Natural killer cell treated with Interleukin-12 subunit alpha and Interleukin-12 subunit beta and Interleukin-15 and Interleukin-18, amount 100 ng/mL, for 72 hours (primary cell): ENCODE data around the gene L2HGDH. TPM values are rescaled to one million over a fixed set of nuclear protein-coding genes. Genes with fewer than 3 reads are reported as not detected.

ENCODE experiments used
- ATAC-seq, 2 donors: fragments of 150-1000 bp; cut with Tn5 transposase in 1 of 2; sonication (Bioruptor Pico), chemical (Tn5 transposase) in 1 of 2; 2 replicates each; pipeline ENCODE4 v1.10.0; 2021
- DNase-seq: peaks from one replicate; pipeline ENCODE4 v3.0.0; 2022; ENCODE audit warnings: low spot score
- H3K27ac Mint-ChIP-seq, 2 donors: 1 replicate in 1 of 2; 2 replicates in 1 of 2; pipeline ENCODE4 v1.8.0; 2022; ENCODE audit warnings: mixed read lengths in 2 of 2, mild to moderate bottlenecking in 1 of 2, moderate library complexity in 1 of 2
- H3K27me3 Mint-ChIP-seq, 2 donors: 1 replicate in 1 of 2; 2 replicates in 1 of 2; pipeline ENCODE4 v1.8.0; 2022; ENCODE audit warnings: mixed read lengths in 2 of 2
- H3K36me3 Mint-ChIP-seq: one replicate; pipeline ENCODE4 v1.8.0; 2022; ENCODE audit warnings: mixed read lengths
- H3K4me1 Mint-ChIP-seq, 2 donors: 1 replicate in 1 of 2; 2 replicates in 1 of 2; pipeline ENCODE4 v1.8.0; 2022; ENCODE audit warnings: low read depth in 2 of 2, mixed read lengths in 2 of 2, mild to moderate bottlenecking in 1 of 2
- H3K4me3 Mint-ChIP-seq: one replicate; pipeline ENCODE4 v1.8.0; 2022; ENCODE audit warnings: mixed read lengths
- H3K9me3 Mint-ChIP-seq: 2 replicates; pipeline ENCODE4 v1.8.0; 2022; ENCODE audit warnings: mixed read lengths
- total RNA-seq, 2 donors: library from RNA; stranded (reverse); gene quantifications; one replicate each; pipeline ENCODE4 v1.2.3, GENCODE V29; 2022

L2HGDH gene
- total RNA-seq, 2 donors from 2014 or later: 14.2 to 15.4 TPM

DNA sequence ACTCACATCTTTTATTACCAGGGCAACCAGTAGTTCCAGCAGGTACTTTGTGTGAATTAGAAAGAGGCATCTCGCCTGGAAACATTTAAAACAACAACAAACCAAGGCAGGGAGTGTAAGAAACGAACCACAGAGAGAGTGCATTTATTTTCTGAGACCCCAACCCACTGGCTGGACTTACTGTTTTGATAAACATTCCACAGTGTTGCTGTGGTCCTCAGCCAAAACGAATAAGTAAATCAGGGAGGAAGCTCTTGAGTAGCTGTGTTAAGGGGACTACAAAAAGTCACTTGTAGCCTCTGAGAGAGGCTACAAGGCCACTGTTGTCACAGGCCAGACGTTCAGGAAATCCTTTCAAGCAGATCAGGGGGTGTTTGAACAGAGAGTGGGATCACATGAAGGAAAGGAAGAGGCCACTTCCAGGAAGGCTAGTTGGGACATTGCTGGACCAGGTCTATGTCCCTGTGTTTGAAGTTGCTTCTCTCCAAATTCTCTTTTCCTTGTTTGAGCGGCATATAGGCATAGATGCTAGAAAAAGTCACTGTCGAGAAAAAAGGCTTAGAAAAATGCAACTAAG, 33.9 kb upstream of the L2HGDH start:
- DNase-seq: no peak
- ATAC-seq: no peak
- Mint-ChIP-seq H3K27me3 (no peaks in the 10 kb centered on the region), H3K9me3 (no peaks in the 10 kb centered on the region), H3K36me3 (no peaks in the 10 kb centered on the region), H3K27ac (peak overlapping the region in 1 of 2 donors; percentile 5), H3K4me1 (peaks cover 44 to 47% of the 10 kb centered on the region in 2 donors), H3K4me3 (no peak overlapping the region)

DNA sequence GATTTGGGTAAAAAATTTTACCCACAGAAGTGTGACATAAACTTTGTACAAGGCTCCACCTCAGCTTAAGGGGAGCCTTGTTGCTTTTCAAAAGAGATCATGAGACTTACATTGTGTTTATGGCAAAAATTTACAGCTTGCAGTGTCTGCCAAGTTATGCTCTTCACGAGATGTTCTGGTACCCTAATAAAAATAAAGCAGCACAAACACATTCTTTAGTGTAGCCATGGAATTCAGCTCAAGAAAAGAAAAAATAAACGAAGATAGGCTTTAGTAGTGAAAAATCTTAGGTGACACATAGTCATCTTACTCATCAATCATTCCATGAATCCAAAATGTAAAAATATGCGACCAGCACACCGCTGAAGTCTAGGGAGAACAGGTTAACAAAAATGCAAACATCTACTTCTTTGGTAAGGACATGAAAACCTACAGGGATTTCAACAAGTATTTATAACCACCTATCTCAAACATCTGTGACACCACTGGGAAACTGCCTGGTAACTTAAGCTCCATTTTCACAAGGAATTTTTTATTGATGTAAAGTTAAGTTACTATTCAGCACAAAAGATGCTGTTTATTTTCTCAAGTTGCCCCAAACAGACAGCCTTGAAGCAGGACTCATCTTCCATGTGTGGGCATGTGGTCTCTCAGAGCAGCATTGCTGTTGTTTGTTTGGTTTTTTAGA, 33.0 kb upstream of the L2HGDH start:
- no peaks in the 10 kb centered on the region for H3K9me3 Mint-ChIP-seq
- no peak for DNase-seq
- no peak for ATAC-seq
- H3K27me3 Mint-ChIP-seq: no peaks in the 10 kb centered on the region
- peaks cover 44 to 47% of the 10 kb centered on the region in 2 donors for H3K4me1 Mint-ChIP-seq
- H3K36me3 Mint-ChIP-seq: no peaks in the 10 kb centered on the region
- H3K4me3 Mint-ChIP-seq: peak overlapping the region; percentile 46
- H3K27ac Mint-ChIP-seq: peak overlapping the region; percentile 62 to 84

GRCh38 chr14:50344116-50344775, 32.2 kb upstream of the L2HGDH start:
- Mint-ChIP-seq H3K4me1 (peaks cover 44 to 45% of the 10 kb centered on the region in 2 donors), H3K27me3 (no peaks in the 10 kb centered on the region), H3K27ac (peak overlapping the region; percentile 62 to 84), H3K36me3 (no peaks in the 10 kb centered on the region), H3K4me3 (peak overlapping the region; percentile 46), H3K9me3 (no peaks in the 10 kb centered on the region)
- peak; percentile 96 to 99 for ATAC-seq
- DNase-seq: no peak

GRCh38 chr14:50343434-50343833, 31.4 kb upstream of the L2HGDH start:
- H3K4me3 Mint-ChIP-seq: peak overlapping the region; percentile 46
- peak overlapping the region; percentile 62 to 84 for H3K27ac Mint-ChIP-seq
- H3K4me1 Mint-ChIP-seq: peaks cover 43 to 44% of the 10 kb centered on the region in 2 donors
- H3K9me3 Mint-ChIP-seq: no peaks in the 10 kb centered on the region
- H3K36me3 Mint-ChIP-seq: no peaks in the 10 kb centered on the region
- DNase-seq: no peak
- no peaks in the 10 kb centered on the region for H3K27me3 Mint-ChIP-seq
- no peak for ATAC-seq

- no peaks in the 10 kb centered on the region for H3K9me3 Mint-ChIP-seq
- ATAC-seq (peak; percentile 24 to 57), DNase-seq (no peak)
- peak overlapping the region; percentile 29 to 41 for H3K27ac Mint-ChIP-seq
- H3K4me3 Mint-ChIP-seq: peak overlapping the region; percentile 43
- no peaks in the 10 kb centered on the region for H3K27me3 Mint-ChIP-seq
- no peaks in the 10 kb centered on the region for H3K36me3 Mint-ChIP-seq
- H3K4me1 Mint-ChIP-seq: peaks cover 37 to 40% of the 10 kb centered on the region in 2 donors
Observed at GRCh38 chr14:50342221-50343078, 30.4 kb upstream of the L2HGDH start.

DNA sequence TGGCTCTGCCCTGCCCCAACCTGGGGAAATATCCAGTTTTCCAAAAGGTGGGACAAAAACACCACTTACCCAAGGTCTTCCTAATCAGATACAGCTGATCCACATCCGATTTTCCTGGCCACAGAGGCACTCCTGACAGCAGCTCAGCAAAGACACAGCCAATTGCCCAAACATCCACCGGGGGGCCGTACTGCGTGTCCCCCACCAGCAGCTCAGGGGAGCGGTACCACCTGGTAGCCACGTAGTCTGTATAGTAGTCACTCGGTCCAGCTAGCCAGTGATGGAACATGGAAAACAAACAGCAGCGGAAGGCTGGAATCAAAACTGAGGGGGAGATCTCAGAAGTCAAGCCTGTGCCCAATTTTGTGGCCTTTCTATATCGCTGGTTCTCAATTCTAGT, 28.9 kb upstream of the L2HGDH start:
- no peaks in the 10 kb centered on the region for H3K27me3 Mint-ChIP-seq
- DNase-seq (no peak), ATAC-seq (no peak)
- no peaks in the 10 kb centered on the region for H3K9me3 Mint-ChIP-seq
- H3K27ac Mint-ChIP-seq: peak overlapping the region in 1 of 2 donors; percentile 62
- no peak overlapping the region for H3K4me3 Mint-ChIP-seq
- peaks cover 35 to 40% of the 10 kb centered on the region in 2 donors for H3K4me1 Mint-ChIP-seq
- no peaks in the 10 kb centered on the region for H3K36me3 Mint-ChIP-seq

DNA sequence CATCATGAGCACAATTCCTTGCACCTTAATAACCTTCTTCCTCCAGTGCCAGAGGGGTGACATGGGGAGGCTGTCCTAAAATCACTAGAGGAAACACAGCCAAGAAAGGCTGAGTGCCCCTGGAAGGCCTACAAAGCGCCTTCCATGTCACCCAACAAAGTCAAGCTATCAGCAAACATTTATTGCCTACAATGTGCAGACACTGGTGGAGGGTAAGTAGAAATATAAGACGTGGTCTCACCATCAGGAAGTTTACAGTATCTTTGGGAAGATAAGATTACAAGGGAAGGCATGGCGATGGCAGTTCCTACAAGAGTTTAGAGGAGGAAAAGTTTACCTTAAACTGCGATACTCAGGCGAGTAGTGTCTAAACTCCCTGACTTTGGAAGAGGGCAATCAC, 28.0 kb upstream of the L2HGDH start:
- DNase-seq: no peak
- Mint-ChIP-seq H3K27ac (no peak overlapping the region), H3K4me3 (no peak overlapping the region), H3K4me1 (peaks cover 37 to 41% of the 10 kb centered on the region in 2 donors), H3K36me3 (no peaks in the 10 kb centered on the region), H3K9me3 (no peaks in the 10 kb centered on the region), H3K27me3 (no peaks in the 10 kb centered on the region)
- no peak for ATAC-seq

GRCh38 chr14:50339178-50339804, 27.3 kb upstream of the L2HGDH start:
- H3K4me3 Mint-ChIP-seq: no peak overlapping the region
- no peaks in the 10 kb centered on the region for H3K27me3 Mint-ChIP-seq

DNA sequence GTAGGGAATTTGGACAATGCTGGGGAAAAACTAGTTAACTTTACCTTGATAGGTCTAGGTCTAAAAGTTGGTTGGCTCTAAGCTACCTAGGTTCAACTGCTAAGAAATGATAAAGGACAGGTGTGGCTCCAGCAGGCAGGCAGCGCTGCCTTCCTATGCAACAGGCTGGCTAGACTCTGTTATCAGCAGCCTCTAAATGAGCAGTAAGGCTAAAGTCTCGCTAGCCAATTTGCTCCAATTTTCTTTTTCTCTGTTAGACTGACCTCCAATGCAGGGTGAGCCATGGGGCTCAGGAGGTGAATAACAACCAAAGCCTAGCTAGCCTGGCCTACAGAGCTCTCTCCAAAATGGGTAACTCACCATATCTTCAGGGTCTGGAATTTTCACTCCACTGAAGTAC, 26.6 kb upstream of the L2HGDH start:
- Mint-ChIP-seq H3K4me1 (peaks cover 24 to 26% of the 10 kb centered on the region in 2 donors), H3K4me3 (no peak overlapping the region), H3K9me3 (no peaks in the 10 kb centered on the region), H3K27me3 (no peaks in the 10 kb centered on the region), H3K27ac (peak overlapping the region in 1 of 2 donors; percentile 75), H3K36me3 (no peaks in the 10 kb centered on the region)
- no peak for DNase-seq
- no peak for ATAC-seq

More at GRCh38 chr14:50339178-50339804, 27.3 kb upstream of the L2HGDH start:
- no peak for DNase-seq
- ATAC-seq: no peak
- Mint-ChIP-seq H3K9me3 (no peaks in the 10 kb centered on the region), H3K27ac (peak overlapping the region in 1 of 2 donors; percentile 75), H3K4me1 (peaks cover 31 to 33% of the 10 kb centered on the region in 2 donors), H3K36me3 (no peaks in the 10 kb centered on the region)

- peak overlapping the region; percentile 54 for H3K4me3 Mint-ChIP-seq
- no peaks in the 10 kb centered on the region for H3K36me3 Mint-ChIP-seq
- no peak for DNase-seq
- H3K27ac Mint-ChIP-seq: peak overlapping the region; percentile 70 to 92
- ATAC-seq: no peak
- no peaks in the 10 kb centered on the region for H3K27me3 Mint-ChIP-seq
- H3K4me1 Mint-ChIP-seq: peaks cover 22 to 28% of the 10 kb centered on the region in 2 donors
- no peaks in the 10 kb centered on the region for H3K9me3 Mint-ChIP-seq
Observed at GRCh38 chr14:50335989-50336824, 24.2 kb upstream of the L2HGDH start.

- Mint-ChIP-seq H3K36me3 (no peaks in the 10 kb centered on the region), H3K27ac (peak overlapping the region; percentile 70 to 92), H3K27me3 (no peaks in the 10 kb centered on the region), H3K4me1 (peaks cover 22 to 28% of the 10 kb centered on the region in 2 donors), H3K9me3 (no peaks in the 10 kb centered on the region), H3K4me3 (peak overlapping the region; percentile 54)
- ATAC-seq (no peak), DNase-seq (no peak)
Observed at GRCh38 chr14:50335389-50335788, 23.4 kb upstream of the L2HGDH start.

GRCh38 chr14:50334211-50334610, 22.2 kb upstream of the L2HGDH start:
- H3K4me1 Mint-ChIP-seq: peaks cover 22 to 28% of the 10 kb centered on the region in 2 donors
- no peaks in the 10 kb centered on the region for H3K9me3 Mint-ChIP-seq
- DNase-seq: no peak
- no peak overlapping the region for H3K4me3 Mint-ChIP-seq
- no peaks in the 10 kb centered on the region for H3K27me3 Mint-ChIP-seq
- no peak for ATAC-seq
- H3K27ac Mint-ChIP-seq: no peak overlapping the region
- no peaks in the 10 kb centered on the region for H3K36me3 Mint-ChIP-seq
